ENCODE data around the gene MMP1. TPM values are rescaled to one million over a fixed set of nuclear protein-coding genes. Genes with fewer than 3 reads are reported as not detected.

MMP1 gene
- total RNA-seq, result 2.7 and 3.8 TPM in 2 replicates

- TF ChIP-seq CTCF (conservative IDR thresholded peaks at IDR 0.05; ENCODE audit: low read depth, low read length), result no peak
- DNase-seq (ENCODE audit: low read depth), result peak; percentile 81
- no peak within 1 kb of the TSS for H3K4me3 ChIP-seq (ENCODE audit: low read depth, low read length)
These were observed at the start of gene MMP1 for GRCh38 chr11:102798012-102798746. Gene MMP1 (minus strand): TSS chr11:102798160. CDS start chr11:102798092, 68 bp downstream.

- no peak overlapping the region for H3K4me3 ChIP-seq (ENCODE audit: low read depth, low read length)
- no peak for TF ChIP-seq CTCF (conservative IDR thresholded peaks at IDR 0.05; ENCODE audit: low read depth, low read length)
- DNase-seq (ENCODE audit: low read depth), result no peak
These were observed 48.3 kb upstream of the MMP1 start for GRCh38 chr11:102846292-102846691.

GRCh38 chr11:102843489-102843888, 45.5 kb upstream of the MMP1 start, which contains the start of gene MMP3:
Gene MMP3 (minus strand): TSS chr11:102843609. CDS start chr11:102843546, 63 bp downstream.
- no peak for TF ChIP-seq CTCF (conservative IDR thresholded peaks at IDR 0.05; ENCODE audit: low read depth, low read length)
- H3K4me3 ChIP-seq (ENCODE audit: low read depth, low read length), result no peak within 1 kb of the TSS
- no peak for DNase-seq (ENCODE audit: low read depth)

GRCh38 chr11:102842930-102843329, 45.0 kb upstream of the MMP1 start:
- no peak for TF ChIP-seq CTCF (conservative IDR thresholded peaks at IDR 0.05; ENCODE audit: low read depth, low read length)
- no peak overlapping the region for H3K4me3 ChIP-seq (ENCODE audit: low read depth, low read length)
- no peak for DNase-seq (ENCODE audit: low read depth)

GRCh38 chr11:102840018-102840417, 42.1 kb upstream of the MMP1 start:
- no peak for DNase-seq (ENCODE audit: low read depth)
- no peak for TF ChIP-seq CTCF (conservative IDR thresholded peaks at IDR 0.05; ENCODE audit: low read depth, low read length)
- H3K4me3 ChIP-seq (ENCODE audit: low read depth, low read length), result no peak overlapping the region

GRCh38 chr11:102837646-102838045, 39.7 kb upstream of the MMP1 start:
- no peak for TF ChIP-seq CTCF (conservative IDR thresholded peaks at IDR 0.05; ENCODE audit: low read depth, low read length)
- no peak overlapping the region for H3K4me3 ChIP-seq (ENCODE audit: low read depth, low read length)
- DNase-seq (ENCODE audit: low read depth), result no peak

GRCh38 chr11:102837156-102837555, 39.2 kb upstream of the MMP1 start:
- TF ChIP-seq CTCF (conservative IDR thresholded peaks at IDR 0.05; ENCODE audit: low read depth, low read length), result no peak
- no peak overlapping the region for H3K4me3 ChIP-seq (ENCODE audit: low read depth, low read length)
- DNase-seq (ENCODE audit: low read depth), result no peak

Data from epithelial cell of proximal tubule (primary cell).